ENCODE data around the gene ZNF208. TPM values are rescaled to one million over a fixed set of nuclear protein-coding genes. Genes with fewer than 3 reads are reported as not detected.
"Not testable (repeated sequence)": the region's sequence is repeated elsewhere in the genome, so short reads cannot be mapped to it uniquely, and the experiment has no call there.

The ZNF208 gene
- total and polyA plus RNA-seq, 11 donors, result 3.9 to 45.4 (median 14.3) TPM

- DNase-seq, result no peak
- intact Hi-C loops (cut with DNase I), result no loop called here
- TF ChIP-seq CTCF (IDR thresholded peaks at IDR 0.05), result no peak
- TF ChIP-seq POLR2A (IDR thresholded peaks at IDR 0.05), result no peak
- Histone ChIP-seq H3K27me3 (no peaks in the 10 kb centered on the region), H3K4me3 (no peak overlapping the region), H3K4me1 (no peaks in the 10 kb centered on the region), H3K27ac (no peak overlapping the region), H3K36me3 (no peaks in the 10 kb centered on the region), H3K9me3 (peaks cover 0 to 18% (median 3%) of the 10 kb centered on the region in 12 donors)
- no peak for ATAC-seq
- WGBS, 4 donors, result 71 to 94% (median 85%) methylated on average over 1 of the region's 1 CpG
These were observed 119.7 kb downstream of the ZNF208 start for GRCh38 chr19:21891086-21891485.

- ATAC-seq; intact Hi-C loops (cut with DNase I); H3K4me3 ChIP-seq; H3K4me1 ChIP-seq; H3K9me3 ChIP-seq; H3K36me3 ChIP-seq; H3K27me3 ChIP-seq; H3K27ac ChIP-seq: not testable (repeated sequence)
- WGBS, 4 donors, result 9 to 16% (median 15%) methylated on average over 6 to 9 of the region's 9 CpGs; no CpG with 5 or more reads in 1 of the 4 donors
- peak in 4 of 5 donors; percentile 22 to 63 (median 37) for DNase-seq
- peak; percentile 17 to 52 (median 39) for TF ChIP-seq CTCF (IDR thresholded peaks at IDR 0.05)
These were observed 120.7 kb downstream of the ZNF208 start for GRCh38 chr19:21890017-21890416.

GRCh38 chr19:21885516-21885915, 125.2 kb downstream of the ZNF208 start:
- DNase-seq; H3K27me3 ChIP-seq; intact Hi-C loops (cut with DNase I); H3K4me1 ChIP-seq; H3K4me3 ChIP-seq; H3K36me3 ChIP-seq; ATAC-seq; H3K27ac ChIP-seq; H3K9me3 ChIP-seq: not testable (repeated sequence)
- WGBS, 4 donors, result 48 to 84% (median 78%) methylated on average over 2 of the region's 2 CpGs

- 84 to 88% (median 85%) methylated on average over 8 of the region's 8 CpGs for WGBS, 4 donors
- not testable (repeated sequence) for DNase-seq
These were observed 126.0 kb downstream of the ZNF208 start for GRCh38 chr19:21884786-21885185.

GRCh38 chr19:21883516-21883915, 127.2 kb downstream of the ZNF208 start:
- ATAC-seq (no peak), DNase-seq (no peak)
- Histone ChIP-seq H3K27ac (no peak overlapping the region), H3K9me3 (no peaks in the 10 kb centered on the region), H3K4me3 (no peak overlapping the region), H3K27me3 (no peaks in the 10 kb centered on the region), H3K4me1 (no peaks in the 10 kb centered on the region), H3K36me3 (no peaks in the 10 kb centered on the region)
- intact Hi-C loops (cut with DNase I), result no loop called here
- 78 to 83% (median 79%) methylated on average over 10 of the region's 10 CpGs for WGBS, 4 donors
- TF ChIP-seq POLR2A (IDR thresholded peaks at IDR 0.05) (no peak), CTCF (IDR thresholded peaks at IDR 0.05) (no peak)

More at GRCh38 chr19:21884786-21885185, 126.0 kb downstream of the ZNF208 start:
- H3K27ac ChIP-seq; H3K27me3 ChIP-seq; intact Hi-C loops (cut with DNase I); H3K36me3 ChIP-seq; H3K4me1 ChIP-seq; H3K9me3 ChIP-seq; ATAC-seq; H3K4me3 ChIP-seq: not testable (repeated sequence)

Other genes starting within 250 kb of the ZNF208 start
- 1 to 10 TPM; 1.9 to 8.7 (median 5.5) TPM for gene ZNF100, start 243.4 kb downstream of the ZNF208 start, total RNA-seq
- 1 to 10 TPM; 1.8 to 2.0 TPM for gene ZNF100, start 243.4 kb downstream of the ZNF208 start, polyA plus RNA-seq
- gene ZNF43, start 174.8 kb downstream of the ZNF208 start, total RNA-seq, result 10 to 100 TPM in 2 of 9 donors, 1 to 10 TPM in 7; 3.8 to 13.8 (median 6.5) TPM
- 1 to 10 TPM; 2.6 to 3.3 TPM for gene ZNF43, start 174.8 kb downstream of the ZNF208 start, polyA plus RNA-seq
- 1 to 10 TPM in 4 of 9 donors, under 1 TPM in 5; 0.12 to 2.1 (median 0.96) TPM for gene ZNF257, start 41.5 kb upstream of the ZNF208 start, total RNA-seq
- gene ZNF257, start 41.5 kb upstream of the ZNF208 start, polyA plus RNA-seq, result 1 to 10 TPM in 1 of 2 donors, under 1 TPM in 1; 0.82 to 2.5 TPM
- gene ZNF676, start 186.0 kb upstream of the ZNF208 start, total RNA-seq, result 1 to 10 TPM in 8 of 9 donors, under 1 TPM in 1; 0.98 to 7.6 (median 2.9) TPM
- 1 to 10 TPM in 1 of 2 donors, under 1 TPM in 1; 0.82 to 1.3 TPM for gene ZNF676, start 186.0 kb upstream of the ZNF208 start, polyA plus RNA-seq